Activated CD4-positive, alpha-beta T cell treated with anti-CD3 and anti-CD28 coated beads, Interleukin-2, amount 50 U/mL, for 1 hour (primary cell): ENCODE measurements around the gene C13orf46.
A peak's percentile ranks its signal among the peaks of the same experiment; 100 is the strongest.

ENCODE experiments used
- DNase-seq: peaks from one replicate; pipeline ENCODE4 v3.0.0-alpha.2; 2020

C13orf46 gene

DNA sequence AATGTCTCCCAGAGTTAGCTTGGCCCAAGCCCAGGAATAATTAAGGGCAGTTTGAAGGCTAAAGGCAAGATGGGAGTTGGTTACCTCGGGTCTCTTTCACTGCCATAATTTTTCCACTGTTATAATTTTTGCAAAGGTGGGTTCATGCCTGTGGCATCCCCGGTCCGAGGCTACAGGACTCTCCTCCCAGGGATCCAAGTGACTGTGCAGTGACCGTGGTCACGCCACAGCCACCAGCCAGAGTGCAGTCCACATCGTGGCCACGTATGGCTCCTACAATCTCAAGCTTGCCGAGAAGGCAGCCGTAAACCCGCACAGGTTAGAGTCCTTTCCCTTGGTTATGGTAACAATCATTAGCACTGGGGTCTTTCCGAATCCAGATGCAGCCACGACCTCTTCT, 36.8 kb downstream of the C13orf46 start:
- DNase-seq = no peak

DNA sequence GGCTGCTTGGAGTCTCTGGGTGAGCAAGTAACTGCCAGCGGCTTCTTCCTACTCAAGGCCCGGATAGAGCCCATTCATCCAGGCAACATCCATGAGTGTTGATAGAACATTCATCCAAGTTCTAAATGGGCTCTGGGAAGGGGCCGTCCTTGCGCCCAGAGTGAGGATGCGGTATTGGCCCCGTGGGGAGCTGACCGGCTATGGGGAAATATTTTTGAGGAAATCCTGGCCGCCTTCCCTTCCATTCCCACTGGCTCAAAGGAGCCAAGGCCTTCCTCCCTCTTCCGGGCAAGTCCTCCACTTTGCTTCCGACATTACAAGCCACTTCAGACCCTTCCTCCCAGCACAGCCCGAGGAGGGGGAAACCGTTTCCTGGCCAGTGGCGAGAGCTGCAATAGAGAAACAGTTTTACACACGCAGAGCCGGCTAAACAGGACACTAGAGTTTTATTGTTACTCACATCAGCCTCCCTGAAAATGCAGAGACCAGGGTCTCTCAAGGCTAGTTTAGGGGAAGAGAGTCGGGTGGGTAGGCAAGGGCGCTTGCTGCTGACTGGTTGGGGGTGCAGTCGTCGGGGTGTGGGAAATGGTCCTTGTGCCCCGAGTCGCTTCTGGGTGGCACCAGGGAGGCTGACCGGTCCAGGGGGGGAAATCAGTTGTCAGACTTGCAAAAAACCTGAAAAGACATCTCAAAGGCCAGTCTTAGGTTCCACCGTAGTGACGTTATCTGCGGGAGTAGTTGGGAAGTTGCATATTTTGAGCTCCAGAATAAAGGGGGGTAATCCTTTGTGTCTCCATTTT, 37.5 kb downstream of the C13orf46 start:
- DNase-seq = no peak

DNA sequence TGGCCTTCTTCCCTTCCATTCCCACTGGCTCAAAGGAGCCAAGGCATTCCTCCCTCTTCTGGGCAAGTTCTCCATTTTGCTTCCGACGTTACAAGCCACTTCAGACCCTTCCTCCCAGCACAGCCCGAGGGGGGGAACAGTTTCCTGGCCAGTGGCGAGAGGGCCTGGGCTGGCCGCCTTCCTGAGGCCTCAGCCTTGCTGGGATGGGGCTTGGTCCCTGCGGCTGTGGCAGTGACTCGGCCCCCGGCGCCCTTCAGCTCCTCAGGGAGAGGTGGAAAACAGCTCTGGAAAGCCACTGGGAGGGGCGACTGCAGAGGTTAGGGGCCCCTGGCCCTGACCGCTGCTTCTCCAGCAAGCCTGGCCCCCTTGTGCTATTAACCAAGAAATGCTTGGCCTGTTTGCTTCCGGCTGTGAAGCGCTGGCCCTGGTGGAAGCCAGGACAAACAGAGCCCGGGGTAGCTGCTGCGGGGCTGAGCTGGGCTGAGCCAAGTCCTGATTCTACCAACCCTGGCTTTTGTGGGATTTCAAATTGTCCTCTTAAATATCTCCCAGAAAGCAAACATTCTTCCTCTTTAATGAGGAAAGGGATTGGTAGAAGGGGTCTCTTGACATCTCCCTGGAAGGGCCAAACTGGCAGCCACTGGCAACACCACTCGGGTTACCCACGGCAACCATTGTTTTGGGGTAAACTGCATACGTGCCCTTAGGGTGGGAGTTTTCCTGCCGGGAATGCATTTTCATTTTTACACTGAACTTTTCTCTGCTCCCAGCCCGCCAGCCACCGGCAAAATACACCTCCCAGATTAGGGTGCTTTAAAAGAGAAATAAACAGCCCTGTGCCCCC, 38.7 kb downstream of the C13orf46 start:
- no peak for DNase-seq

DNA sequence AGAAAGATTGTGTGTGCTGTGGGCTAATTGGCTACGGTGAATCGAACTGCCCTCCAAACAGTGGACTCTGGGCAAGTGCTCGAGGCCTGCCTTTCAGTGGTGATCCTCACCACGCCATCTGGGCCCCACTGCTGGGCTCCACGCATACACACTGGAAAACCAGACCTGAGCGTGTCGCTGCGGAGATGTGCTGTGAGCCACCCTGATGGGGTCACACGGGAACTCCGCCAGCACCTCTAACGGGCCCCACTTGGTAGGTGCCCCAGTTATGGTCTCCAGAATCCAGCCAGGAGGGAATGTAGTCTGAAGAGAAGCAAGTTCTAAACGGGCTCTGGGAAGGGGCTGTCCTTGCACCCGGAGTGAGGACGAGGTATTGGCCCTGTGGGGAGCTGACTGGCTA, 39.3 kb downstream of the C13orf46 start:
- no peak for DNase-seq

DNA sequence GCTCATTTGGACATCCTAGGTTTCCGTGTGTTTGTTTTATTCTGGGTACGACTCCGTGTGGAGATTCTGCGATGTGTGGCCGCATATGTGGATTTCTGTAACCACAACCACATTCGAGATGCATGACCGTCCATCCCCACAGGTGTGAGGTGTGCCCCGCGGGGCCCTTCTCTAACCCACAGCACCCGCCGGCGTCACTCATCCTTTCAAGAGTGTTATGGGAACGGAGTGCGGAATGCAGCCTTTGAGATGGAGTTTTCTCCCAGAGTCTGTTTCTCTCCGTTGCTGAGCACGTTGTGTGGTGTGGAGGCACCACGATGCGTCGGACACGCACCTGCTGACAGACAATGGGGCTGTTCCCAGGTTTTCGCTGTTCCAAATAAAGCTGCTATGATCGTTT, 40.0 kb downstream of the C13orf46 start:
- no peak for DNase-seq

DNA sequence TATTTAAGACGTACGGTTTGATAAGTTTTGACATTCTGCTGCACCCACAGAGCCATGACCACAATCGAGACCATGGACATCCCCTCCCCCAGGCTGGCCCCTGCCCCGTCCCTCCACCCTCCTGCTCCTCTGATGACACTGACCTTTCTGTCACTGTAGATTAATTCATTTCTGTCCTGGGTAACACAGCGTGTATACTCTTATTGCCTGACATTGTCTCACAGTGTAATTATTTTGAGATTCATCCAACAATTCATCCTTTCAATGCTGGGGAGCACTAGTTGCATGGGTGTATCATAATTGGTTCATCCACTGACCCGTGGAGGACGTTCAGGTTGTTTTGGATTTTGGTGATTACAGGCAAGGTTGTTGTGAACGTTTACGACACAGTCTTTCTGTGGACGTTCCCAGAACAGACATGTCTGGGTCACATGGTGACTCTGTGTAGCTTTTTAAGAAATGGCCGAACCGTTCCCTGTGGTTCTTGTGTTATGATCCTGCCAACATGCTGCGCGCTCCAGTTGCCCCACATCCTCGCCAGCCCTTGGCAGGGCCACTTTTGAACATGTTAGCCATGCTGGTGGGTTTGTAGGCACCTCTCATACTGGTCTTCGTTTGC, 41.9 kb downstream of the C13orf46 start:
- no peak for DNase-seq

DNA sequence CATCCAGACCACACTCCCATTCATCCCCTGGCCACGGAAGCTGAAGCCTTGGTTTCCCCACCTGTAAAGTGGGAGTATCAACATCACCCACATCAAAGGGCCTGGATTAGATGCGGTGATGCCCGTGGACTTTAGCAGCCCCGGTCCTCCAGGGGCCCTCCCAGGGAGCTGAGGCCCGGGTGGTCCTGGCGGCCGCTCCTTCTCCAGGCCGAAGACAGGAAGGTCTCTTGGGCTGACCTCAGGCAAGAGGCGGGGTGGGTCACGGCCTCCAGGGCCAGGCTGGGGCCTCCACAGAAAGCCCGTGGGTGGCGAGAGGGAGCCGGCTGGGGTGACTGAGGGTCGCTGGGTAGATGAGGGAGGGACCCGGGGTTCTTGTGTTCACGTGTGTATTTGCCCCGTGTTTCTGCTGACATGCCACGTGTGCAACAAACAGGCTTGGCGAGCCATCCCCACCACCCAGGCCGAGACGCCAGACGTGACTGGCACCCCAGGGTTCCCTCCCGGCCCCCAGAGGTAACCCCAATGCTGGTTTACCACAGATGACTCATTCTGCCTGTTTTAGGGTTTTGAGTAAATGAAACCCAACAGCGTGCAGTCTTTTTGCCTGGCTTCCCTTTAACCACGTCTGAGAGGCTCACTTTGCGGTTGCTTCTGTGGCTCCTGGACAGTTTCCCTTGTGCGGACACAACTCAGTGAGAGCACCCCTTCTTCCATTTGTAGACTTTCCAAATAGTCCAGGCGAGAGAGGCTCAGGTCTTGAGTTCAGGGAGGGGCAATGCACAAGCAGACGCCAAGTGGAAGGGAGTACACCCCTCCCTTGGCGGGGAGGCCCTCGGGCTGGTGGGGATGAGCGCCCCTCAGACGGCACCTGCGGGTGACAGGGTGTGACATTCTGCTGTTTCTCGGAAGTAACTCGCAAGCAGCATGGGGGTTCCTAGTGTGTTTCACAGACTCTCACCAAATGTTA, 42.9 kb downstream of the C13orf46 start:
- peak; percentile 44 for DNase-seq

DNA sequence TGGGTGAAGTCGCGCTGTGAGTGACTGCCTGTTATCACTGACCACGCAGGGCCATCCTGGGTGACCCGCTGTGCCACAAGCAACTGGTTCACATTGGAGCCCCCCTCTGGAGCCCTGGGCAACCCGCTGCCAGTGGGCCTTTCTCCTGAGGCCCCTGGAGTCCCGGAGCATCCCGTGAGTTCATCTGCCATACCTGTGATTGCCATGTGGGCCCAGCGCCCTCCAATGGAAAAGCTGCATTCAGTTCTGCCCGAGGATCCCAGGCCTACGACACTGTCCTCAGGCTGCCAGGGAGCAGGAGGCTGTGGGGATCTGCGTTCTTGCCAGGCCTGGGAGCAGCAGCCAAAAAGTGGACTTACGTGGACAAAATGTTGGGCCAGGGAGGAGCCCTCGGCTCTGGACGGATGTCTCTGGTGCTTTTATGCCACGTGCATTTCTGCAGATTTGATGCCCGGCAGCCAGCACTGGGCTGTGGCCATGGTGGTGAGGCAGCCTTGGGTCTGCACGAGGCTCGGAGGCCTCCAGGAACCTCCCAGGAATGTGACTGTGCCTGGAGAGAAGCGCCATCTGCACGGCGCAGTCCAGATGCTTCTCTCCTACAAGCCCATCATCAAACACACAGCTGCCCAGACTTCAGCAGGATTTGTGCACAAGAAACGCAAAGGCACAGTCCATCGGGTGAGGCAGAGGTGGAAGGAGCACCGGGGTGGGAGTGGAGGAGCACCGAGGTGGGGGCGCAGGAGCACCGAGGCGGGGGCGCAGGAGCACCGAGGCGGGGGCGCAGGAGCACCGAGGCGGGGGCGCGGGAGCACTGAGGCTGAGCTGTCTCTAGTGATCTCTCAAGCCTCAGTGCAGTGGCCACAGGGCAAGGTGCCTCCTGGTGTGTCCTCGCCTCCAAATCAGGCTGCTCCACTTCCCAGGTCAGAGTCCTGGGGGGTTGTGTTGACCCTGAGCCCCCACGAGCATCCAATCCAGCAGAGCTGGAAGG, 44.0 kb downstream of the C13orf46 start:
- DNase-seq = no peak

DNA sequence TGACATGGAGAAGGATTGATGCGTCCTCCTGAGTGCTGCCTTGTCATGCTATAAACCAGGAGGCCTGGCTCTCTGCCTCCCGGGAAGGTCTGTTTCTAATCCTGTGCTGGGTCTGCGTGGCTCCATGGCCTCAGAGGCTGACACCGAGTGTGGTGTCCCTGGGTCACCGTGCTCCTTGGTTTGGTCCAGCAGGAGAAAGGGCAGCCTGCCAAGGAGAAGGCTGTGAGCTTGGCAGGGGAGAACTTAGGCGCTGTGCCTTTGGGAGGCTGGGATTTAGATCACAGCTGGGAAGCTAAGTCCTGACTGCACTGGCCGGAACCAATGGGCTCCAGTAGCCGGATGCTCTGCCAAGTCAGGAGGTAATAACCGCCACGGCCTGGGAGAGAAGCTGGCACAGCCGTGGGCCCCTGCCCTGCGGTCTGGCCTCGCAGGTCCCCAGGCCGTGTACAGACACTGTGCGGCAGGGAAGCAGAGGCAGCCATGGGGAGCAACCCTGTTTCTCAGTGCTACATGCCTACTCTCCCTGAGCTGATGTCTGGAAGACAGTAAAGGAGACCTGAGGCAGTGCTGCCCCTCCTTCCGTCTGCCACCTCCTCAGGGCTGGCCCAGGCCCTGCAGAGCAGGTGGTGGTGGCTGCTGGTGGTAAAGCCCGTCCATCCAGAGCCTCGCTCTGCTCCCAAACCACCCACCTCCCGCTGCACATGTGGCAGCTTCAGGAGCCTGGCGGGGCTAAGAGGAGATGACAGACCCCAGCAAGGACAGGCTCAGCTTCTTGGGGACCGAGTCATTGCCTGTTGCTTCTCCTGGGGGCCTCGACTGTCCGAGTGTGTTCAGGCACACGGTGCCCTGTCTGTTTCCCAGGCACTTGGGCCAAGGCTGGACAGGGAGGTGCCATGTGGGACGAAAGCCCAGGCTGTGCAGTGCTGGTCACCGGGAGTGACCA, 44.9 kb downstream of the C13orf46 start:
- no peak for DNase-seq

DNA sequence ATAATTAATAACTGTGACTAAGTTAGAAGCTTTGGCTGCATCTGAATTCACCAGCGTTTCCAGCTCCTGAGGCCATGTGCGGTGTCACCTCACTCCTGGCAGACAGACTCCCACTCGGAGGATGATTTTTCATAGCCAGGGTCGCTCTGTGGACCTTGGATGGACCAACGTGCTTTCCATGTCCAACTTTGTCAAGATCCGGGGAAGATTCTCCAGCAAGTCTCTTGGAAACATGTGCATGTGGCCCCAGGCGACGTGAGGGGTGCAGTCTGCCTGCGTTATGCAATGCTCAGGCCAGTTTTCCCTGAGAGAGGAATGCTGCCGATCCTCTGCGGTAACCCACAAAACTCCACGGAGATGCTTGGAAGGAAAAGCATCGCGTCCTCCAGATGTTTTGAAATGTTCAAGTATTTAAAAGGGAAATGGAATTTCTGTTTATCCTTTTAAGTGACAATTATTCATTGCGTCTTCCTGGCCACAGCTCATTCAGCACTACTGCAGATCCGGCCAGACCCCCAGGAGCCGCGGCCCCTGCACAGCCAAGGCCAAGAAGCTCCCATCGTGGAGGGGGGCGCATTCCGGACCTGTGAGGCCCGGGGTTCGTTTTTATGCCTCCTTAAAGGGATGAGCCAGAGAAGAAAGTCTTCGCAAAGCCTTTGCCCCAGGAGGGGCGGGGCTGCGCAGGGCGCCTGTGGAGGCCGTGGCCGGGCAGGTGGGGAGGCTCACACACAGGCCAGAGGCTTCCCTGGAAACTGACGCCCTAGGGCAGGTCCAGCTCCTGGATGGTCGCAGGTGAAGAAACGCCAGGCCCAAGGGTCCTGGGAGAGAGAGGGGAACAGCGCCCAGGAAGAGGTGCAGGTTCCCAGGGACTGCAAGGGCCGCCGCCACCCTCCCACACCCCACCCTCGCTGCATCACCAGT, 46.0 kb downstream of the C13orf46 start:
- no peak for DNase-seq

DNA sequence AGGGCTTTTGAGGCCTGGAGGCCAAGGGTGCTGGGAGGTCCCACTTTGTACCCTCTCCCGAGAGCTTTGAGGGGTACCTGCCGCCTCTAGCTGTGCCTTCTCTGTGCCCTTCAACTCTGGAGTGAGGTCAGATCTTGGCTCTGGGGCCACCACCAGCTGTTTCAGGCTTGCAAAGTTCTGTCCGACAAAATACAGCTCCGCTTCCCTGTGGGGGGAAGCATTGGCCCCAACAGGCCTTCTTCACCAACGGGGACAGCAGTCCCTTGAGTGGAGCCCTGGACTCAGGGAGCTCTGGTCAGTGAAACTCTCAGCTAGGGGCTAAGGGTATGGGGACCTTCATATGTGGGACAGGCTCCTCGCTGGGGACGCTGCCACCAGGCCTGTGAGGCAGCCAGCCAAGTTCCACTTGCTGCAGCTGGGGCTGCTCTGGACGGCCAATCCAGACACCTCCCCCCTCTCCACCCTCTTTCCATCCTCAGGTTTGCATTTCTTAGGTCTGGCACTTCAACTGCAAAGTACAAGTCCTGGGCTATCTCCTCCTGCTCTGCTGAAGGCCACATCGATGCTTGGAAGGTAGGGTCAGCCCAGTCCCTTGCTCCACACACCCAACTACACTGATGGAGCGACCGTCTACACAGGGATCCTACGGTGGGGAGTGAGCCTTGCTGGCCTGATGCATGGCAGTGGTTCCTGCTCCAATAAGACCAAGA, 46.8 kb downstream of the C13orf46 start:
- no peak for DNase-seq

DNA sequence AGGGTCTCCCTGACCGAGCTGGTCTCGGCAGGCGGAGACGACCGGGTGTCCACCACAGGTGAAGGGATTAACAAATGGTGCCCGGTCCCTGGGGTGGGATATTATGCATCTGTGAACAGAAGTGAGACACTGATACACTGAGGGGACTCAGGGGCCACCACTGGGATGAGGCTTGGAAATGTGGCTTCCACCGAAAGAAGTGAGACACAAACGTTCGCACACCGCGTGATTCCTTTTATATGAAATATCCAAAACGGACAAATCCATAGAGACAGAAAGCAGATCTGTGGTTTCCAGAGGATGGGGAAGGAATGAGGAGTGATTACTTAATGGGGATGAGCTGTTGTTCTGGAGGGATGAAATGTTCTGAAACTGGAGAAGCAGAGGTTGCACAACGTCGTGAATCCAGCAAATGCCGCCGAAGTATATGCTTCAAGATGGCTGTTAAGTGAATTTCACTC, 47.5 kb downstream of the C13orf46 start:
- no peak for DNase-seq

DNA sequence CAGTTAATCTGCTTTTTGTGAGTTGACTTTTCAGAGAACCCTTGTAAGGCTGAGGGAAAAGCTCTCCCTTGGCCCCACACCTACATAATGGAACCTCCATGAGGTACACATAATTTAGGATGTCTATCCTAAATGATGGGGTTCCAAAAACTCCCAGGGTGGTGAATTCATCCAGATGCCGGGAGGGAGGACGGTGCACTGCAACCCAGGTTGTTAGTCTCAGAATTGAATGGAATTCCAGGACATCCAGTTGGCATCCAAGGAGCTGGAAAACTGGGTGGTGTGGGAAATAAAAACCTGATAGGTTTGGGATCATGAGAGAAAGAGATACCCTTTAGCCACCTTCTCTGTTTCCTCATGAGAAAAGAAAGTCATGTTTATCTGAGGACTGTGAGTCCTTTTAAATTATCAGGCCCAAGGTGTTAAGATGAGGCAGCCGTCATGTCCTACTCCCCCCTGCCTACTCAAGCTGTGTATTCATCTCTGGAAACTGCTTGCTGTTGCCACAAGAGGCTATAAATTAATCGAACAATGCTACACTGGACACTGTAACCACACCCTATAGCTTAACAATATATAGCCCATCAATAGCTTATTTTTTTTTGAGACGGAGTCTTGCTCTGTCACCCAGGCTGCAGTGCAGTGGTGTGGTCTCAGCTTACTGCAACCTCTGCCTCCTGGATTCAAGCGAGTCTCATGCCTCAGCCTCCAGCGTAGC, 49.5 kb downstream of the C13orf46 start:
- no peak for DNase-seq

DNA sequence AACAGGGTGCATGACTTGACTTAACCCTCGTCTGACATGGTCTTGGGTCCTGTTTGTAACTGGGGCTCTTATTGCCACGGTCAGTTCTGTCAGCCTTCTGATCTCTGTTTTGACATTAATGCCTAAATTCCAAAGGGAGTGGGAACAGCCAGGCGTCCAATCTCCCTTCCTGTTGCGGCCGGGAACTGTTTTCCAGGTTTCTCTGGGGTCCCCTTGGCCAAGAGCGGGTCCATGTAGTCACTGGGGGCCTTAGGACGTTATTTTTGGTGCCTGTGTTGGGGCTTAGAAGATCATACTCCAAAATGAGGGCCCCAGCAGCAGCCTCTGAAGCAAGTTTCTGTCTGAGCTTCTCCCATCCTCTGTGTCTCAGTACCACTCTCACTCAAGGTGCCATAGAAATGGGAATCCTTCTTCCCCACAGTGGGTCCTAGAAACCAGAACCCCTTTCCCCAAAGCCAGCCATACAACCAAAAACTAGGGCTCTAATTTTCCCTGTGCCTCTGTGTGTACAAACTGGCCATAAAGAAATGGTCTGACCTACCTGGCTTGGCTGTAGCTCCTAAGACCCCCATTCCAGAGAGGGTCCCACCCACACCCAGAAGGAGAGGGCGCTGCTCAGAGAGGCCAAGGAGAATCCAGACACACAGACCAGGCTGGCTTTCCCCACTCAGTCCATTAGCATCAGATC, 50.4 kb downstream of the C13orf46 start:
- DNase-seq = no peak

DNA sequence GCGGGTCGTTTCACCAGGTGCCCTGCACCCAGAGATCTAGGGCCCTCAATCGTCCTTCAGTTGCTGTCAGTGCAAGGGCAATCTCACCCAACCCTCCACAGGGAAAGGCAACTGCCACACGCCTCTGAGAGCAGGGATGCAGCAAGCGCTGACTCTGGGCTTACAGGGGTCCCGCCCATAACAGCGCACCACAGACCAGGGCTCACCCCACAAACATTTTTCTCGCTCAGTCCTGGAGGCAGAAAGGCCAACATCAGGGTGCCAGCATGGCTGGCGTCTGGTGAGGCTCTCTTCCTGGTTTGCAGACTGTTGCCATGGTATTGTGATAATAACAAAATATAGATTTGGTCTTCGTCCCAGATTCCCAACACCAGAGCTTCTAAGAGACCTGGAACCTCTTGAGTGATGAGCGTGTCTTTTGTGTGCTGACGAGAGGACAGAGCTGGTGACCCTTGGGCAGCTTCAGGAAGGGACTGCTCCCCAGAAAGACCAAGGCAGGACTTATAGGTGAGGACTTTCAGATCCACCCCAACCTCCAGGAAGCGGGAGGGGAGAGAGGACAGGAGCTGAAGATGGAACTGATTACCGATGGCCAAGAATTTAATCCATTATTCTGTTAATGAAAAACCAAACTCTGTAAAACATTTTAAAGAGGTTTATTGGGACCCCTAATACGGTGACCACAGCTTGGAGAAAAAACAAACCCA, 51.3 kb downstream of the C13orf46 start:
- DNase-seq = no peak

DNA sequence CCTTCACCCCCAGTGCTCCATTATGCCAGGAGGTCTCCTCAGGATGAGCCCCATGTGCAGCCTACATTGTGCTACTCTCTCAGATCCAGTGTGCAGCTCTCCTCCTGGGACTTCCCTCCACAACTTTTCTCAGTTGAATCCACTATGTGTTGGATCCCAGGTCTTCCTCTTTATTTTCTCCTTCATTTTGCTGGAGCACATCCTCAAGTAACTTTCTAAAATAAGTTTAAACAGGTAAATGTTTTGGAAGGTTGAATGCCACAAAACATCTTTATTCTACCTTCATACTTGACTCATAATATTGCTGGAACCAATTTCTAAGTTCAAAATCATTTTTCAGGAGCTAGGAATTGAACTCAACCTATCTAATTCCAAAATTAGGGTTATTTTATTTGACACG, 52.1 kb downstream of the C13orf46 start:
- no peak for DNase-seq
